Stimulated activated CD4-positive, alpha-beta T cell treated with anti-CD3 and anti-CD28 coated beads, Interleukin-12 subunit alpha, Interleukin-12 subunit beta, amount 100 ng/mL, for 48 hours (primary cell): Measurements from ENCODE around the gene MAN2C1.
"Not testable (repeated sequence)": the region's sequence is repeated elsewhere in the genome, so short reads cannot be mapped to it uniquely, and the experiment has no call there.

Source experiments
- DNase-seq, 3 donors: peaks; one replicate each; pipeline ENCODE4 v3.0.0-alpha.2; 2020; ENCODE audit warnings: low read depth in 2 of 3, low spot score in 1 of 3

The MAN2C1 gene

GRCh38 chr15:75367913-75368688, at the start of gene MAN2C1:
MAN2C1 (minus strand) TSS chr15:75368607; CDS start chr15:75368583, 24 bp downstream.
- DNase-seq = peak; percentile 90 to 94 (median 90)

DNA sequence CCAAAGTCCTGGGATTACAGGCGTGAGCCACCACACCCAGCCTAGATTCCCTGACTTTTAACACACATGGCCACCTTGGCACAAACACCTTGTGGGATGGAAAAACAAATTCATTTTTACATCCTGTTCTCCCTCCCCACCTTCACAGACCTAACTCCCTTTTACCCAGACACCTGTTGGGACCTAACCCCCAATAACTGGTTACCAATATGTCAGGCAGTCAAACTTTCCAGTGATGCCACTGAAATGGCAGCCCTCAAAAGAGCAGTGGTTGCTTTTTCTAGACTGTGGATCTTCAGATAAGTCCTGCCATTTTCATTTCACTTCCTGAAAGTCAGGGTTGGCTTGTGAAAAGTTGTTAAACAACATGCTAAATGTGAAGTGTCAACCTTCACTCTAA, 48.2 kb upstream of the MAN2C1 start:
- no peak for DNase-seq

DNA sequence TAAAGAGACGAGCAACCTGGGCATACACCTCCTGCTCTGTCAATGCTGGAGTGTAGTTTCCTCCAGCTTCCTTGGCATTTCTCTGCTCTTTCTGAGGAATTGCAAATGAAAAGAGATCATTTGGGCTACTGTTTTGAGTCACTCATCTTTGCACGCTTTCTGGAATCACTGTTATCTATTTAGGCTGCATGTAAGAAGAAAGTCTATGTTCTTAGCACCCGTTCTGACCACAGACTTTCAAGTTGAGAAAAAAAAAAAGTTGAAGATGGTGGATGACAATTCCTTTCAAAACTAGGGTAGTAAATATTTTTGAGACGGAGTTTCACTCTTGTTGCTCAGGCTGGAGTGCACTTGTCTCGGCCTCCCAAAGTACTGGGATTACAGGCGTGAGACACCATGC, 41.8 kb upstream of the MAN2C1 start:
- DNase-seq = no peak

DNA sequence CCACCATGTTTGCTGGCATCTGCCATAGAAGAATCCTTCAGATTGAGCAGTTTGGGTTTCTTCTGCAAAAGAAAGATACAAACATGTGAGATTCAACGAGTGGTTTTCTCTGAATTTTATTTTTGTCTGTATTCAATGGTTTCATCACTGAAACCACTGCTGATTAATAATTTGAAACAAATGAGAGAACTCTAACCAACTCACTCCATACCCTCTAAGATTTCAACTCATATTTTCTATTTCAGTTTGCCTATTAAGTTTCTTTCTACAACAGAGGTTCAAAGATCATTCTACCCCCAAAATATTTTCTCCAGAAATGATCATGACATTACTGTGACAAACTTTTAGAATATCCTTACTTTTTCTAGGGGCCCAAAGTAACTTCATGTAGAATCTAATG, 38.7 kb upstream of the MAN2C1 start:
- no peak for DNase-seq

GRCh38 chr15:75403892-75404291, 35.5 kb upstream of the MAN2C1 start:
- no peak for DNase-seq

DNA sequence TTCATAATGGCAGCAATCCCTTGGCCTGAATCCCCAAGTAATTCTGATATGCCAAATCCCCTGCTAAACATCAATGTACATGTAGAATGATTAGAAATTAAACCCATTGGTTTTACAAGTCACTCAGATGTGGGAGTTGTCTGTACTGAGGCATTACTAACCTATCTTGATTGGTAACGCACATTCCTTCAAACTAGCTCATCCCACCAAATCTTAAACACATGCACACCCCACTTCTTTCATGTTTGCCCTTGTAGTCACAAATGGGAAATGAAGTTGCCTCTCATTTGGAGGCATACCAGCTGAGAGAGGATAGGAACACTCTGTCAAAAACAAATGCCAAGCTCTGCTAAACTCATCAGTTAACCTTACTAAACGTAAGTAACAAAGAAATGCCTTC, 29.1 kb upstream of the MAN2C1 start:
- no peak for DNase-seq

GRCh38 chr15:75389791-75390382, 21.5 kb upstream of the MAN2C1 start:
- DNase-seq = no peak

- not testable (repeated sequence) for DNase-seq
Observed at GRCh38 chr15:75383986-75384385, 15.6 kb upstream of the MAN2C1 start.

- DNase-seq = no peak
Observed at GRCh38 chr15:75380773-75381172, 12.4 kb upstream of the MAN2C1 start.

- DNase-seq = no peak
Observed at GRCh38 chr15:75371901-75372688, 3.7 kb upstream of the MAN2C1 start.

- DNase-seq = no peak
Observed at GRCh38 chr15:75371486-75371885, 3.1 kb upstream of the MAN2C1 start.

DNA sequence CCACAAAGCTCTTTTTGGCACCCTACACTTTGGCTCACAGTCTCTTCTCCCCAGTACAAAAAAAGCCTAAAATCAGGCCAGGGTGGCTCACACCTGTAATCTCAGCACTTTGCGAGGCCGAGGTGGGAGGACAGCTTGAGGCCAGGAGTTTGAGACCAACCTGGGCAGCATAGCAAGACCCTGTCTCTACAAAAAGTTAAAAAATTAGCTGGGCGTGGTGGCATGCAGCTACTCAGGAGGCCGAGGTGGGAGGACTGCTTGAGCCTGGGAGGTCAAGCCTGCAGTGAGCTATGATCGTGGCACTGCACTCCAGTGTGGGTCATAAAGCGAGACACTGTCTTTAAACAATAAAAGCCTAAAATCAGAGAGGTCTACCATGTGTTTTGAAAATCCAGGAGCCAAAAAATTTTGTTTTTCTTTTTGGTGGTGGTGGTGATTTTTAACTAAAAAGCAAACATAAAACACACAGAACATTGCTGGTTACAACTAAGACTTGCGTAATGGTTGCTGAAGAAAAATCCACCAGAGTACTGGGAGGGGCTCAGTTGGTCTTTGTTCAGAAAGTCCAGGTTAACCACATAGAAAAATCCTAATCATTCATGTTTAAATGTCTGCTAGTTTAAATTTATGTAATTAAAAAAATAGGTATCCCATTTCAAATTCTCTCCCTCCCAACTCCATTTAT, 1.6 kb upstream of the MAN2C1 start:
- DNase-seq = no peak

DNA sequence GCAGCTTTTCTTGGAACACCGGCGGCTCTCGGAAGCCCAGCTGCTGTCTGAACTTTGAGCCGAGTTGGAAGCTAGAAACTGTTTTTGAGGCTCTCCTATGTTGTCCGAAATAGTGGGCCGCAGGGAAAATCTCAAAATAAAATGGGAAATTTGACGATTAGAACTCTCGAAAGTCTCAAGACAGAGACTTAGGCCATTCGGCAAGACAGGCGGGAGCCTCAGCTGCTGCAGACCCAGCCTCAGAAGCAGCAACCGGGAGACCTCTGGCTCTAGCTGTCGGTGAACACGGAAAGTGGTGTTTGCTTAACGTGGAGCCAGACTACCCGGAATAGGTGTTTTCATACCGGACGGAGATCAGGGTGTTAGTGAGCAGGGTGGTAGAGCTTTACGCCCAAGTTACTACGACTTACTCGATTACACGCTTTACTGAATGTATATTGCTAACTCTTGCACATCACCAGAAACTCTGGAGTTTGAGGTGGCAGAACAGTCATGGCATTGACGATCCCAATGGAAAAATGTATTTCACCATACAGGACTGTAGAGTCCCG, 357 bp upstream of the MAN2C1 start:
- DNase-seq = no peak

GRCh38 chr15:75367406-75367912, 948 bp downstream of the MAN2C1 start:
- DNase-seq = no peak

GRCh38 chr15:75367006-75367405, 1.4 kb downstream of the MAN2C1 start:
- DNase-seq = no peak

- DNase-seq = no peak
Observed at GRCh38 chr15:75366163-75366562, 2.2 kb downstream of the MAN2C1 start.

DNA sequence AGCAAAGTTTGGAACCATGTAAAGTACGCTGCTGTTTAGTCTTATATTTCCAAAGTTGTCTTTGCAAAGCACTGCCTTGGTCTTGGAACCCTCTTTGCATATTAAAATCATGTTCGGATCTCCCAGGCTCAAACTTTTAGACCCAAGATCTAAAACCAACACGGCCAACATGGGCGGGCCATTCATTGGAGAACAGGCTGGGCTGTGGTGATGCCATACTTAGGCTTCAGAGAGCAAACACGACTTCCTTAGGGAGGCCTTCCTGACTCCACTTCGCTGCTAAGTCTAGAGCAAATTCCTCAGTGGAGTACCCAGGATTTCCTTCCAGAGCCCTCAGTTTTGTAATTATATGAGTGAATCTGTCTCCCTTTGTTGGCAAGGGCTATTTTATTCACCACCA, 3.5 kb downstream of the MAN2C1 start:
- DNase-seq = no peak

DNA sequence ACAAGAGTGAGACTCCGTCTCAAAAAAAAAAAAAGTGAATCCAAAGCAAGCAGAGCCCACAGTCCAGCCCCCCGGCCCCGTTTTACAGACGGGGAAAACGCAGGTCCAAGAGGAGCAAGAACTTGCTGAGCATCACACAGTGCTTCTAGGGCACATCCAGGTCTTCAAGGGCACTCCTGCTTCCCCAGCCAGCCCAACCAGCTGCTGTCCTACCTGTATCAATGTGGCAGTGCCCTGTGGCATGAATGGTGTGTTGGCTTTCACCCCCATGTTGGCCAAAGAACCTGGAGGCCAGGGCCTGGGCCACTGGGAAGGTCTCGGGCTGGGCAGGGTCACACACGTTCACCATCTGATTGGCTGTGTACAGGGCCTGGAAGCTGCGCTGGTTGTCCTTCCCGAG, 4.6 kb downstream of the MAN2C1 start:
- DNase-seq = no peak

DNA sequence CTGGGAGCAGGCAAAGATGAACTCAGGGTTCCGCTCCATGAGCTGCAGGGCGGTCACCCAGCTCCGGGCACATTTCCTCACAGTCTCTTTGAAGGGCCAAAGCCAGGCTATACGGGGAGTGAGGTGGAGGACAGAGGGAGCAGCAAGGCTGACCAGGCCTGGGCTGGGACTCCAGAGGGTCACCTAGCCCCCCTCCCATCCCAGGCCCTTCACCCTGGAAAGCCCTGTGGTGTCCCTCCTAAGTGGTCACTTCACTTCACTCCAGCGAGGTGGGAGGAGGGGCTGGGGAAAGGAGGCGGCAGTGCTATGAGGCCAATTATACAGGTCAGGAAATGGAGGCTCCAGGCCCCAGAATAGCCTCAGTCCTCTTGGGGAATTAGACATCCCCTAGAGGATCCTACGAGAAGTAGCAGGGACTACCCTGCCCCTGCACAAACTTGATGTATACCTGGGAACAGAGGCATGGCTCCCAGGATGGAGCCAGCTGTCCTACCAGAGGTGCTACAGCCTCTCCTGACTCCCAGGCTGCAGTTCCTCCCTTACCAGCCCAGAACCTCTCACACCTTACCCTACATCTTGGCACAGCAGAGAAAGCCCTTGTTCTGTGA, 5.7 kb downstream of the MAN2C1 start:
- DNase-seq = no peak

- DNase-seq = no peak
Observed at GRCh38 chr15:75361989-75362641, 6.3 kb downstream of the MAN2C1 start.
